GM12878 (cell line): Measurements from ENCODE around the gene GSTM4. TPM values are rescaled to one million over a fixed set of nuclear protein-coding genes. Genes with fewer than 3 reads are reported as not detected.
"Not testable (repeated sequence)": the region's sequence is repeated elsewhere in the genome, so short reads cannot be mapped to it uniquely, and the experiment has no call there.

Source experiments
- ATAC-seq: fragments of 200-7000 bp; cut with Tn5 transposase; 3 replicates; pipeline ENCODE4 v1.9.1; 2020; ENCODE audit warnings: mild to moderate bottlenecking, moderate library complexity
- BruUV-seq: library from RNA; stranded (reverse); fragments of 400-500 nt; replicated peaks from 2 replicates; lab custom pipeline; 2021; lab: Mats Ljungman, UMichigan
- CTCF ChIA-PET: fragments of 300-600 bp; sonication (Branson Sonifier 250); formaldehyde crosslinking; extraction: SDS; loops from one replicate; lab custom pipeline; 2021; ENCODE audit warnings: inconsistent platforms; lab: Yijun Ruan, JAX
- POLR2A ChIA-PET: fragments of 350-600 bp; formaldehyde crosslinking; extraction: SDS; loops from one replicate; lab custom pipeline; 2021; ENCODE audit warnings: inconsistent platforms; lab: Charles Lee
- RAD21 ChIA-PET: fragments of 300-600 bp; sonication (Branson Sonifier 250); formaldehyde crosslinking; loops from one replicate; lab custom pipeline; 2023; ENCODE audit warnings: antibody characterized with exemption; ENCODE audit not compliant: unreplicated experiment; lab: Charles Lee
- SMC1A ChIA-PET: fragments of 300-600 bp; sonication (Branson Sonifier 250); formaldehyde crosslinking; loops from one replicate; lab custom pipeline; 2023; ENCODE audit not compliant: unreplicated experiment, uncharacterized antibody; lab: Charles Lee
- DNase-seq: peaks from one replicate; pipeline ENCODE4 v3.0.0-alpha.2; 2011; ENCODE audit warnings: low read depth, low spot score
- FAIRE-seq: peaks from 3 replicates; lab custom pipeline; 2011; peaks lifted over from hg19 to GRCh38; lab: Jason Lieb, UNC
- H2AFZ ChIP-seq: 2 replicates; pipeline ENCODE4 v1.6.0; 2011; ENCODE audit warnings: low read depth, low read length, control low read depth; ENCODE audit not compliant: control insufficient read depth
- H3K27ac ChIP-seq: 2 replicates; pipeline ENCODE4 v1.5.1; 2011; ENCODE audit warnings: control low read depth; ENCODE audit not compliant: control insufficient read depth, insufficient read depth
- H3K27me3 ChIP-seq, 2 experiments: replicated peaks in 1 of 2; 2 replicates each; pipeline versions ENCODE4 v1.6.0 to v1.6.1; 2011; ENCODE audit warnings: low read length in 1 of 2; ENCODE audit not compliant: control insufficient read depth in 2 of 2, insufficient read depth in 2 of 2
- H3K36me3 ChIP-seq, 2 experiments: 2 replicates each; pipeline ENCODE4 v1.5.1; 2011; ENCODE audit warnings: low read length in 1 of 2; ENCODE audit not compliant: control insufficient read depth in 2 of 2, insufficient read depth in 2 of 2
- H3K4me1 ChIP-seq: 2 replicates; pipeline ENCODE4 v1.6.1; 2011; ENCODE audit warnings: mild to moderate bottlenecking, low read length, moderate library complexity, mixed read lengths; ENCODE audit not compliant: control insufficient read depth, insufficient read depth
- H3K4me2 ChIP-seq: 2 replicates; pipeline ENCODE4 v1.6.0; 2011; ENCODE audit warnings: control low read depth; ENCODE audit not compliant: control insufficient read depth, insufficient read depth
- H3K4me3 ChIP-seq: fragments of 200-600 bp; sonication (generic); 2 replicates; pipeline ENCODE4 v1.5.1; 2016
- H3K79me2 ChIP-seq: 2 replicates; pipeline ENCODE4 v1.6.0; 2011; ENCODE audit warnings: low read length; ENCODE audit not compliant: control insufficient read depth, insufficient read depth
- H3K9ac ChIP-seq: 2 replicates; pipeline ENCODE4 v1.8.0; 2011; ENCODE audit warnings: low read length, control low read depth, mixed read lengths; ENCODE audit not compliant: control insufficient read depth, insufficient read depth
- H3K9me3 ChIP-seq: replicated peaks from 3 replicates; pipeline ENCODE4 v1.5.1; 2011; ENCODE audit warnings: mild to moderate bottlenecking, low read length; ENCODE audit not compliant: control insufficient read depth, insufficient read depth
- H4K20me1 ChIP-seq: 2 replicates; pipeline ENCODE4 v1.6.0; 2011; ENCODE audit not compliant: control insufficient read depth, insufficient read depth
- ATF7 ChIP-seq: fragments of 450-650 bp; IDR thresholded peaks from 2 replicates; pipeline ENCODE4 v1.6.1; 2016; ENCODE audit warnings: low read depth, mild to moderate bottlenecking
- NFYA ChIP-seq: IDR thresholded peaks from 2 replicates; pipeline ENCODE4 v1.6.1; 2011; ENCODE audit warnings: low read depth, mild to moderate bottlenecking, low read length, improper control_type of control experiment, borderline replicate concordance
- NR2C1 ChIP-seq: fragments of 450-650 bp; IDR thresholded peaks from 2 replicates; pipeline ENCODE4 v1.6.1; 2017; ENCODE audit warnings: antibody characterized with exemption, mild to moderate bottlenecking, moderate library complexity
- WGBS: methylation state at CpG from one replicate; pipeline ENCODE4 v1.1.6; 2016; ENCODE audit warnings: low lambda C conversion rate; ENCODE audit not compliant: insufficient replicate concordance, insufficient coverage; ENCODE audit errors: missing lambda C conversion rate; 5-methylcytosine and 5-hydroxymethylcytosine counted together
- in situ Hi-C: fragments of 300-500 bp; cut with MboI; formaldehyde crosslinking; loops from 9 replicates; pipeline ENCODE4 v1.14.3; 2018; ENCODE audit warnings: mixed read lengths
- intact Hi-C: fragments of 100-400 bp; cut with micrococcal nuclease; formaldehyde crosslinking; loops from one replicate; pipeline ENCODE4 v1.14.2; 2022; ENCODE audit not compliant: unreplicated experiment
- polyA plus RNA-seq, 11 experiments: library from polyadenylated mRNA; depleted of rRNA in 4 of 11; unstranded in 6 of 11; stranded (reverse) in 5 of 11; fragments of >200 nt; fragmentation: Nextera tagmentation in 4 of 11; fragmentation: Illumina TruSeq in 1 of 11; extraction: Ambion mirVana in 4 of 11; extraction: Trizol in 1 of 11; gene quantifications; 1 replicate in 1 of 11; 2 replicates in 10 of 11; pipeline versions ENCODE4 v1.2.1 to v1.2.3, GENCODE V29; 2011 to 2016; ENCODE audit warnings: inconsistent platforms in 2 of 11, missing spikeins in 2 of 11, low read depth in 1 of 11
- total RNA-seq, 4 experiments: library from RNA; depleted of rRNA in 3 of 4; stranded (reverse); fragments of >200 nt in 3 of 4; fragmentation: Illumina TruSeq in 1 of 4; extraction: Trizol in 1 of 4; gene quantifications; 2 replicates each; pipeline versions ENCODE4 v1.2.1 to v1.2.3, GENCODE V29; 2013 to 2021

The GSTM4 gene
- total and polyA plus RNA-seq, 10 of the 15 experiments (the other 5 are each of a cell fraction or from before 2014, with no cell fraction given) = 14.3 to 37.2 (median 23.0) TPM

- no peak for FAIRE-seq
- in situ Hi-C loops = no loop called here
- POLR2A ChIA-PET = no interaction called here
Measured at GRCh38 chr1:109659997-109660690, 4.2 kb downstream of the GSTM4 start.

GRCh38 chr1:109660691-109661026 lies 4.8 kb downstream of the GSTM4 start:
- FAIRE-seq, H3K4me1 ChIP-seq, H3K9me3 ChIP-seq, H3K27ac ChIP-seq, ATAC-seq, H4K20me1 ChIP-seq, DNase-seq, H3K4me3 ChIP-seq, H3K36me3 ChIP-seq, H3K9ac ChIP-seq, H3K27me3 ChIP-seq, H3K79me2 ChIP-seq, H3K4me2 ChIP-seq, in situ Hi-C loops, intact Hi-C loops, H2AFZ ChIP-seq, POLR2A ChIA-PET, BruUV-seq: not testable (repeated sequence)
- RAD21 ChIA-PET = interaction anchor here (0.7 kb wide), 1 partner anchor 8 kb away, joined by 3 read pairs; no protein-coding TSS in a partner anchor
- WGBS = 49% methylated on average over 4 of the region's 4 CpGs
- SMC1A ChIA-PET = interaction anchor here (1.1 to 1.2 kb wide), 2 partner anchors 10 to 93 kb away, joined by 3 read pairs; no protein-coding TSS in a partner anchor
- CTCF ChIA-PET = interaction anchor here (3.7 kb wide), 1 partner anchor 21 kb away, joined by 23 read pairs; no protein-coding TSS in a partner anchor

More at GRCh38 chr1:109659997-109660690, 4.2 kb downstream of the GSTM4 start:
- H3K4me1 ChIP-seq = 0 out of 2 replicates have a peak, but pooled peaks cover 3% of the 10 kb centered on the region
- 46% methylated on average over 5 of the region's 5 CpGs for WGBS
- no peak for DNase-seq
- no peak overlapping the region for H3K4me3 ChIP-seq
- H2AFZ ChIP-seq = no peak overlapping the region
- no peak overlapping the region for H3K9ac ChIP-seq
- BruUV-seq = no TSS peak
- ChIA-PET CTCF (interaction anchor here (3.7 kb wide), 1 partner anchor 20 kb away, joined by 23 read pairs; no protein-coding TSS in a partner anchor), RAD21 (interaction anchor here (0.7 kb wide), 1 partner anchor 8 kb away, joined by 3 read pairs; no protein-coding TSS in a partner anchor), SMC1A (interaction anchor here (1.1 to 1.2 kb wide), 2 partner anchors 10 to 94 kb away, joined by 3 read pairs; no protein-coding TSS in a partner anchor)
- no peaks in the 10 kb centered on the region for H3K27me3 ChIP-seq
- no peaks in the 10 kb centered on the region; a peak in 1 of 4 replicates for H3K36me3 ChIP-seq
- H3K27ac ChIP-seq = no peak overlapping the region
- no peaks in the 10 kb centered on the region for H4K20me1 ChIP-seq
- no peaks in the 10 kb centered on the region for H3K9me3 ChIP-seq
- intact Hi-C loops = loop anchor here (5.0 kb wide), 1 partner anchor 322 kb away; the partner anchor contains the start of gene AHCYL1
- no peaks in the 10 kb centered on the region; the same call in 1 of the 2 replicates for H3K79me2 ChIP-seq
- no peak for TF ChIP-seq NFYA
- TF ChIP-seq ATF7 = no peak
- no peak for TF ChIP-seq NR2C1
- no peak overlapping the region for H3K4me2 ChIP-seq
- no peak for ATAC-seq
